NOMO-1 treated with DMSO at 0.1 percent for 48 hours (cell line): ENCODE results near the gene SH3BP5L.

ENCODE experiments used
- DNase-seq: peaks from one replicate; lab custom pipeline; 2025; ENCODE audit not compliant: unreplicated experiment; lab: John Stamatoyannopoulos, UW

SH3BP5L gene

GRCh38 chr1:248851390-248851789 is 25.7 kb upstream of the SH3BP5L start:
- no peak for DNase-seq

- DNase-seq, result no peak
Measured at GRCh38 chr1:248850536-248851251, 25.0 kb upstream of the SH3BP5L start.

- no peak for DNase-seq
Measured at GRCh38 chr1:248850124-248850523, 24.4 kb upstream of the SH3BP5L start.

- no peak for DNase-seq
Measured at GRCh38 chr1:248849637-248850036, 23.9 kb upstream of the SH3BP5L start.

- DNase-seq, result no peak
Measured at GRCh38 chr1:248849152-248849551, 23.4 kb upstream of the SH3BP5L start.

- no peak for DNase-seq
Measured at GRCh38 chr1:248848602-248849001, 22.9 kb upstream of the SH3BP5L start.

GRCh38 chr1:248847956-248848561 is 22.3 kb upstream of the SH3BP5L start:
- DNase-seq, result no peak

- no peak for DNase-seq
Measured at GRCh38 chr1:248847181-248847955, 21.7 kb upstream of the SH3BP5L start.

- no peak for DNase-seq
Measured at GRCh38 chr1:248844526-248844925, 18.8 kb upstream of the SH3BP5L start.

GRCh38 chr1:248843687-248844086 is 18.0 kb upstream of the SH3BP5L start:
- no peak for DNase-seq

GRCh38 chr1:248842781-248843331 is 17.1 kb upstream of the SH3BP5L start:
- DNase-seq, result no peak

- DNase-seq, result peak; percentile 37
Measured at GRCh38 chr1:248841702-248842395, 16.1 kb upstream of the SH3BP5L start.

GRCh38 chr1:248840946-248841345 is 15.2 kb upstream of the SH3BP5L start:
- no peak for DNase-seq

GRCh38 chr1:248839168-248839555 is 13.4 kb upstream of the SH3BP5L start:
- DNase-seq, result no peak

GRCh38 chr1:248838357-248839167 is 12.8 kb upstream of the SH3BP5L start:
- DNase-seq, result peak; percentile 87

GRCh38 chr1:248837781-248838356 is 12.2 kb upstream of the SH3BP5L start, which contains the start of gene ZNF672:
Gene ZNF672 (plus strand): TSS chr1:248838224. CDS start chr1:248847275, 9,051 bp downstream.
- DNase-seq, result peak; percentile 96

- DNase-seq, result no peak
Measured at GRCh38 chr1:248837045-248837780, 11.5 kb upstream of the SH3BP5L start.

- DNase-seq, result peak; percentile 57
Measured at GRCh38 chr1:248834343-248834940, 8.7 kb upstream of the SH3BP5L start.

GRCh38 chr1:248831842-248832241 is 6.1 kb upstream of the SH3BP5L start:
- no peak for DNase-seq
